ENCODE results near the gene USP12.

Gene USP12

GRCh38 chr13:27065582-27065981, 106.0 kb downstream of the USP12 start:
- no peak for DNase-seq

- DNase-seq = no peak
These were observed 107.2 kb downstream of the USP12 start for GRCh38 chr13:27064252-27064995.

- DNase-seq = no peak
These were observed 113.8 kb downstream of the USP12 start for GRCh38 chr13:27057817-27058216.

- no peak for DNase-seq
These were observed 116.1 kb downstream of the USP12 start for GRCh38 chr13:27055526-27055925.

- no peak for DNase-seq
These were observed 116.9 kb downstream of the USP12 start for GRCh38 chr13:27054760-27055159.

- DNase-seq = no peak
These were observed 117.6 kb downstream of the USP12 start for GRCh38 chr13:27053902-27054595.

- no peak for DNase-seq
These were observed 118.3 kb downstream of the USP12 start for GRCh38 chr13:27053210-27053884.

- DNase-seq = no peak
These were observed 118.9 kb downstream of the USP12 start for GRCh38 chr13:27052551-27053208.

GRCh38 chr13:27047081-27047480, 124.5 kb downstream of the USP12 start:
- no peak for DNase-seq

GRCh38 chr13:27044837-27045570, 126.6 kb downstream of the USP12 start:
- no peak for DNase-seq

GRCh38 chr13:27043013-27043412, 128.6 kb downstream of the USP12 start:
- no peak for DNase-seq

- DNase-seq = no peak
These were observed 130.3 kb downstream of the USP12 start for GRCh38 chr13:27041341-27041740.

- DNase-seq = no peak
These were observed 130.8 kb downstream of the USP12 start for GRCh38 chr13:27040826-27041108.

GRCh38 chr13:27039171-27039701, 132.4 kb downstream of the USP12 start:
- no peak for DNase-seq

GRCh38 chr13:27038323-27038722, 133.3 kb downstream of the USP12 start:
- no peak for DNase-seq

GRCh38 chr13:27037571-27037970, 134.0 kb downstream of the USP12 start:
- no peak for DNase-seq

GRCh38 chr13:27037171-27037570, 134.4 kb downstream of the USP12 start:
- DNase-seq = no peak

- DNase-seq = no peak
These were observed 135.2 kb downstream of the USP12 start for GRCh38 chr13:27036236-27036981.

- DNase-seq = no peak
These were observed 135.7 kb downstream of the USP12 start for GRCh38 chr13:27035892-27036235.

GRCh38 chr13:27034678-27035111, 136.9 kb downstream of the USP12 start:
- DNase-seq = no peak

- DNase-seq = no peak
These were observed 142.7 kb downstream of the USP12 start for GRCh38 chr13:27028683-27029480.
